Activated naive CD8-positive, alpha-beta T cell treated with anti-CD3 and anti-CD28 coated beads, Interleukin-2, amount 10 ng/mL, durations not matched to agents 7 days and 5 days (primary cell): ENCODE measurements around the gene MPST. TPM values are rescaled to one million over a fixed set of nuclear protein-coding genes. Genes with fewer than 3 reads are reported as not detected.

Experiments used
- ATAC-seq: fragments of 150-1000 bp; cut with Tn5 transposase; one replicate; pipeline ENCODE4 v1.10.0; 2021; ENCODE audit warnings: low read depth, moderate library complexity
- POLR2A ChIA-PET: fragments of 350-600 bp; sonication (Branson Sonifier 250); formaldehyde crosslinking; loops from one replicate; lab custom pipeline; 2021; ENCODE audit warnings: antibody characterized with exemption; lab: Charles Lee
- DNase-seq: peaks from one replicate; pipeline ENCODE4 v3.0.0; 2021
- H3K27ac Mint-ChIP-seq: one replicate; pipeline ENCODE4 v1.8.0; 2022; ENCODE audit warnings: mild to moderate bottlenecking, mixed read lengths
- H3K27me3 Mint-ChIP-seq: one replicate; pipeline ENCODE4 v1.8.0; 2022; ENCODE audit warnings: mild to moderate bottlenecking, moderate library complexity, mixed read lengths
- H3K36me3 Mint-ChIP-seq: one replicate; pipeline ENCODE4 v1.8.0; 2021; ENCODE audit warnings: mild to moderate bottlenecking, mixed read lengths
- H3K4me1 Mint-ChIP-seq: one replicate; pipeline ENCODE4 v1.8.0; 2021; ENCODE audit warnings: mixed read lengths
- H3K4me3 Mint-ChIP-seq: one replicate; pipeline ENCODE4 v1.8.0; 2022; ENCODE audit warnings: mild to moderate bottlenecking, moderate library complexity, mixed read lengths
- H3K9me3 Mint-ChIP-seq: one replicate; pipeline ENCODE4 v1.8.0; 2021; ENCODE audit warnings: mixed read lengths
- total RNA-seq, 2 experiments: library from RNA; stranded (reverse); gene quantifications; one replicate each; pipeline ENCODE4 v1.2.3, GENCODE V29; 2021

MPST gene
- total RNA-seq, 2 experiments from 2014 or later: 23.1 to 23.4 TPM

- H3K36me3 Mint-ChIP-seq: no peaks in the 10 kb centered on the region
- no peak for DNase-seq
- POLR2A ChIA-PET: interaction anchor here (0.7 kb wide), 1 partner anchor 71 kb away, joined by 4 read pairs; no protein-coding TSS in a partner anchor
Measured at GRCh38 chr22:37048133-37048532, 28.6 kb downstream of the MPST start.

GRCh38 chr22:37049224-37049623 is 29.7 kb downstream of the MPST start:
- peaks cover 18% of the 10 kb centered on the region for H3K4me1 Mint-ChIP-seq
- DNase-seq (no peak), ATAC-seq (no peak)
- H3K9me3 Mint-ChIP-seq: no peaks in the 10 kb centered on the region
- H3K36me3 Mint-ChIP-seq: peaks cover 3% of the 10 kb centered on the region
- POLR2A ChIA-PET: no interaction called here
- H3K4me3 Mint-ChIP-seq: no peak overlapping the region
- no peaks in the 10 kb centered on the region for H3K27me3 Mint-ChIP-seq
- H3K27ac Mint-ChIP-seq: no peak overlapping the region

More at GRCh38 chr22:37048133-37048532, 28.6 kb downstream of the MPST start:
- Mint-ChIP-seq H3K4me3 (no peak overlapping the region), H3K27me3 (no peaks in the 10 kb centered on the region), H3K4me1 (peaks cover 18% of the 10 kb centered on the region), H3K27ac (no peak overlapping the region), H3K9me3 (no peaks in the 10 kb centered on the region)
- ATAC-seq: no peak

- H3K9me3 Mint-ChIP-seq: no peaks in the 10 kb centered on the region
- H3K4me3 Mint-ChIP-seq: no peak overlapping the region
- POLR2A ChIA-PET: interaction anchor here (0.6 to 1.7 kb wide), 5 partner anchors 8 to 568 kb away, joined by 3 to 8 read pairs (median 5); no protein-coding TSS in a partner anchor
Measured at GRCh38 chr22:37050913-37051312, 31.4 kb downstream of the MPST start.

GRCh38 chr22:37051391-37052385 is 32.1 kb downstream of the MPST start, which contains the start of gene KCTD17:
Gene KCTD17 (plus strand): TSS chr22:37051742. CDS start chr22:37051761, 19 bp downstream.
- POLR2A ChIA-PET: interaction anchor here (0.6 to 1.7 kb wide), 7 partner anchors 9 to 569 kb away, joined by 3 to 8 read pairs (median 4); no protein-coding TSS in a partner anchor
- DNase-seq: peak; percentile 88
- peak; percentile 100 for ATAC-seq
- Mint-ChIP-seq H3K27me3 (no peaks in the 10 kb centered on the region), H3K4me1 (peaks cover 11% of the 10 kb centered on the region), H3K36me3 (peaks cover 5% of the 10 kb centered on the region), H3K9me3 (no peaks in the 10 kb centered on the region), H3K4me3 (peak within 1 kb of the TSS; percentile 70), H3K27ac (peak within 1 kb of the TSS; percentile 34)

More at GRCh38 chr22:37050913-37051312, 31.4 kb downstream of the MPST start:
- H3K36me3 Mint-ChIP-seq: peaks cover 3% of the 10 kb centered on the region
- peaks cover 14% of the 10 kb centered on the region for H3K4me1 Mint-ChIP-seq
- ATAC-seq: no peak
- no peak overlapping the region for H3K27ac Mint-ChIP-seq
- H3K27me3 Mint-ChIP-seq: no peaks in the 10 kb centered on the region
- no peak for DNase-seq

- peak overlapping the region; percentile 70 for H3K4me3 Mint-ChIP-seq
- H3K4me1 Mint-ChIP-seq: peaks cover 11% of the 10 kb centered on the region
- no peak for DNase-seq
- no peaks in the 10 kb centered on the region for H3K27me3 Mint-ChIP-seq
- no peak for ATAC-seq
- peak overlapping the region; percentile 0 for H3K27ac Mint-ChIP-seq
- H3K9me3 Mint-ChIP-seq: no peaks in the 10 kb centered on the region
- POLR2A ChIA-PET: interaction anchor here (1.0 to 1.7 kb wide), 4 partner anchors 10 to 147 kb away, joined by 3 to 6 read pairs (median 4); no protein-coding TSS in a partner anchor
- peaks cover 7% of the 10 kb centered on the region for H3K36me3 Mint-ChIP-seq
Measured at GRCh38 chr22:37052386-37053309, 33.1 kb downstream of the MPST start.

- peaks cover 11% of the 10 kb centered on the region for H3K4me1 Mint-ChIP-seq
- H3K36me3 Mint-ChIP-seq: peaks cover 7% of the 10 kb centered on the region
- H3K4me3 Mint-ChIP-seq: peak overlapping the region; percentile 70
- POLR2A ChIA-PET: no interaction called here
- DNase-seq: no peak
- H3K9me3 Mint-ChIP-seq: no peaks in the 10 kb centered on the region
- no peak overlapping the region for H3K27ac Mint-ChIP-seq
- H3K27me3 Mint-ChIP-seq: no peaks in the 10 kb centered on the region
- ATAC-seq: no peak
Measured at GRCh38 chr22:37053310-37054055, 33.9 kb downstream of the MPST start.

GRCh38 chr22:37054056-37054395 is 34.5 kb downstream of the MPST start:
- Mint-ChIP-seq H3K27me3 (no peaks in the 10 kb centered on the region), H3K4me1 (peaks cover 11% of the 10 kb centered on the region), H3K36me3 (peaks cover 7% of the 10 kb centered on the region), H3K4me3 (no peak overlapping the region), H3K27ac (no peak overlapping the region), H3K9me3 (no peaks in the 10 kb centered on the region)
- POLR2A ChIA-PET: interaction anchor here (1.1 kb wide), 1 partner anchor 11 kb away, joined by 3 read pairs; no protein-coding TSS in a partner anchor
- DNase-seq (no peak), ATAC-seq (no peak)

GRCh38 chr22:37054600-37055365 is 35.2 kb downstream of the MPST start:
- peaks cover 11% of the 10 kb centered on the region for H3K4me1 Mint-ChIP-seq
- POLR2A ChIA-PET: interaction anchor here (0.8 to 1.1 kb wide), 2 partner anchors 11 to 67 kb away, joined by 3 read pairs; no protein-coding TSS in a partner anchor
- no peaks in the 10 kb centered on the region for H3K9me3 Mint-ChIP-seq
- ATAC-seq: no peak
- no peak overlapping the region for H3K4me3 Mint-ChIP-seq
- peaks cover 7% of the 10 kb centered on the region for H3K36me3 Mint-ChIP-seq
- H3K27me3 Mint-ChIP-seq: no peaks in the 10 kb centered on the region
- no peak overlapping the region for H3K27ac Mint-ChIP-seq
- no peak for DNase-seq

GRCh38 chr22:37056246-37056645 is 36.7 kb downstream of the MPST start:
- H3K4me1 Mint-ChIP-seq: peaks cover 21% of the 10 kb centered on the region
- H3K27me3 Mint-ChIP-seq: no peaks in the 10 kb centered on the region
- ATAC-seq (no peak), DNase-seq (no peak)
- H3K4me3 Mint-ChIP-seq: no peak overlapping the region
- H3K36me3 Mint-ChIP-seq: peaks cover 7% of the 10 kb centered on the region
- H3K27ac Mint-ChIP-seq: peak overlapping the region; percentile 25
- POLR2A ChIA-PET: no interaction called here
- H3K9me3 Mint-ChIP-seq: no peaks in the 10 kb centered on the region

- ATAC-seq: no peak
Measured at GRCh38 chr22:37057226-37057625, 37.7 kb downstream of the MPST start.

GRCh38 chr22:37057796-37058510 is 38.4 kb downstream of the MPST start:
- H3K27ac Mint-ChIP-seq: no peak overlapping the region
- H3K4me1 Mint-ChIP-seq: peaks cover 16% of the 10 kb centered on the region
- no peaks in the 10 kb centered on the region for H3K27me3 Mint-ChIP-seq
- no peaks in the 10 kb centered on the region for H3K9me3 Mint-ChIP-seq
- no peak for ATAC-seq
- DNase-seq: no peak
- peaks cover 7% of the 10 kb centered on the region for H3K36me3 Mint-ChIP-seq
- H3K4me3 Mint-ChIP-seq: no peak overlapping the region
- POLR2A ChIA-PET: no interaction called here

More at GRCh38 chr22:37057226-37057625, 37.7 kb downstream of the MPST start:
- H3K9me3 Mint-ChIP-seq: no peaks in the 10 kb centered on the region
- H3K4me3 Mint-ChIP-seq: no peak overlapping the region
- POLR2A ChIA-PET: no interaction called here
- H3K36me3 Mint-ChIP-seq: peaks cover 7% of the 10 kb centered on the region
- no peak overlapping the region for H3K27ac Mint-ChIP-seq
- no peaks in the 10 kb centered on the region for H3K27me3 Mint-ChIP-seq
- DNase-seq: no peak
- peaks cover 23% of the 10 kb centered on the region for H3K4me1 Mint-ChIP-seq
